PC-3 (cell line): ENCODE measurements around the gene AKAP7.

Source experiments
- CTCF ChIP-seq: fragments of 300-600 bp; sonication (generic); conservative IDR thresholded peaks from 2 replicates; pipeline ENCODE4 v1.5.1; 2017; ENCODE audit warnings: antibody characterized with exemption, low read depth, mild to moderate bottlenecking, low read length
- EZH2 ChIP-seq: fragments of 300-600 bp; sonication (generic); IDR thresholded peaks from one replicate; pipeline ENCODE4 v1.6.1; 2017; ENCODE audit warnings: antibody characterized with exemption, mild to moderate bottlenecking, low read length; ENCODE audit not compliant: unreplicated experiment

- no peak for TF ChIP-seq CTCF
- TF ChIP-seq EZH2 = no peak
Measured at GRCh38 chr6:131303338-131303930, 168.2 kb downstream of the AKAP7 start.
